Measurements from ENCODE around the gene RNF31. TPM values are rescaled to one million over a fixed set of nuclear protein-coding genes. Genes with fewer than 3 reads are reported as not detected.

RNF31 gene
- total RNA-seq, 1 donor from 2014 or later: 25.8 TPM

DNA sequence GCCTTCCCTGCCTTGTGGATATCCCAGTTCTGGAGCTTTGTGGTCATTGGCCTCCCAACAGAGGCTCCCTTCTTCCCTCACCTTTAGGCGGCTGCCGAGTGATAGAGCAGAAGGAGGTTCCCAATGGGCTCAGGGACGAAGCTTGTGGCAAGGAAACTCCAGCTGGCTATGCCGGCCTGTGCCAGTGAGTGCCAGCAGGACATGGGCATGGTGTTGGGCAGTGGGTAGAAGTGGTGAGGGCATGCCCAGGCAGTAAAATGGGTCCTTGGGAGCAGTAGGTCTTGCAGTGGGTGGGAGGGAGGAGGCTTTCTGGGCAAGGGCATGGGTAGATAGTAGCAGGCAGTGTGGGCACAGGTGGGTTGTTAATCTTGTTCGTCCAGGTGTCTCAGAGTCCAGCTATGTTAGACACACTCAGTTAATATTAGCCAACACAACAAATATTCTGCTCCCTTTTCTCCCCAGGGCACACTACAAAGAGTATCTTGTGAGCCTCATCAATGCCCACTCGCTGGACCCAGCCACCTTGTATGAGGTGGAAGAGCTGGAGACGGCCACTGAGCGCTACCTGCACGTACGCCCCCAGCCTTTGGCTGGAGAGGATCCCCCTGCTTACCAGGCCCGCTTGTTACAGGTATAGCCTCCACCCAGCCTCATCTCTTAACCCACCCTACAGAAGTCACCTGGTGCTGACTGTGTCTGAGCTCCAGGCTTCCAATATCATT, 12.6 kb downstream of the RNF31 start:
- no peak for FAIRE-seq
- H3K36me3 ChIP-seq (ENCODE audit: control insufficient read depth, insufficient read depth, low read length): peaks cover 49% of the 10 kb centered on the region

DNA sequence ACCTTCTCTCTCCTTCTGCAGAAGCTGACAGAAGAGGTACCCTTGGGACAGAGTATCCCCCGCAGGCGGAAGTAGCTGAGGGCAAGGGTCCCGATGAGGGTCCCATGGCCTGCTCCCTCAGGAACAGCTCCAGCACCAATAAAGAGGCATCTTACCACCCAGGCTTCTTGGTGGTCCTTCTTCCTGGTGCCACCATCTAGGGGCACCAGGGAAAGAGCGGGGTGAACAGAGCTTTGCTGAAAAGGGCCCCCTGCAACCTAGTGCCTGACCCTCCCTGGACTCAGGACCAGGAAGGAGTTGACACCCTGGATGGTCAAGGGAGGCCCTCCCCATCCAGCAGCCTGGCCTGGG, 13.2 kb downstream of the RNF31 start:
- H3K36me3 ChIP-seq (ENCODE audit: control insufficient read depth, insufficient read depth, low read length): peaks cover 48% of the 10 kb centered on the region
- no peak for FAIRE-seq
- TF ChIP-seq, protein P1, sequence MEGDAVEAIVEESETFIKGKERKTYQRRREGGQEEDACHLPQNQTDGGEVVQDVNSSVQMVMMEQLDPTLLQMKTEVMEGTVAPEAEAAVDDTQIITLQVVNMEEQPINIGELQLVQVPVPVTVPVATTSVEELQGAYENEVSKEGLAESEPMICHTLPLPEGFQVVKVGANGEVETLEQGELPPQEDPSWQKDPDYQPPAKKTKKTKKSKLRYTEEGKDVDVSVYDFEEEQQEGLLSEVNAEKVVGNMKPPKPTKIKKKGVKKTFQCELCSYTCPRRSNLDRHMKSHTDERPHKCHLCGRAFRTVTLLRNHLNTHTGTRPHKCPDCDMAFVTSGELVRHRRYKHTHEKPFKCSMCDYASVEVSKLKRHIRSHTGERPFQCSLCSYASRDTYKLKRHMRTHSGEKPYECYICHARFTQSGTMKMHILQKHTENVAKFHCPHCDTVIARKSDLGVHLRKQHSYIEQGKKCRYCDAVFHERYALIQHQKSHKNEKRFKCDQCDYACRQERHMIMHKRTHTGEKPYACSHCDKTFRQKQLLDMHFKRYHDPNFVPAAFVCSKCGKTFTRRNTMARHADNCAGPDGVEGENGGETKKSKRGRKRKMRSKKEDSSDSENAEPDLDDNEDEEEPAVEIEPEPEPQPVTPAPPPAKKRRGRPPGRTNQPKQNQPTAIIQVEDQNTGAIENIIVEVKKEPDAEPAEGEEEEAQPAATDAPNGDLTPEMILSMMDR (IDR thresholded peaks at IDR 0.05; ENCODE audit: insufficient read depth, low read length, severe bottlenecking): no peak
- no peak for DNase-seq (ENCODE audit: low read depth)
- no peaks in the 10 kb centered on the region for H3K27me3 ChIP-seq (ENCODE audit: control insufficient read depth, insufficient read depth, low read length)
- H3K4me3 ChIP-seq (ENCODE audit: low read depth, low read length): no peak overlapping the region

More for the DNA sequence above, 12.6 kb downstream of the RNF31 start:
- DNase-seq (ENCODE audit: low read depth): no peak
- TF ChIP-seq, protein P1 (IDR thresholded peaks at IDR 0.05; ENCODE audit: insufficient read depth, low read length, severe bottlenecking): no peak
- no peak overlapping the region for H3K4me3 ChIP-seq (ENCODE audit: low read depth, low read length)
- no peaks in the 10 kb centered on the region for H3K27me3 ChIP-seq (ENCODE audit: control insufficient read depth, insufficient read depth, low read length)

DNA sequence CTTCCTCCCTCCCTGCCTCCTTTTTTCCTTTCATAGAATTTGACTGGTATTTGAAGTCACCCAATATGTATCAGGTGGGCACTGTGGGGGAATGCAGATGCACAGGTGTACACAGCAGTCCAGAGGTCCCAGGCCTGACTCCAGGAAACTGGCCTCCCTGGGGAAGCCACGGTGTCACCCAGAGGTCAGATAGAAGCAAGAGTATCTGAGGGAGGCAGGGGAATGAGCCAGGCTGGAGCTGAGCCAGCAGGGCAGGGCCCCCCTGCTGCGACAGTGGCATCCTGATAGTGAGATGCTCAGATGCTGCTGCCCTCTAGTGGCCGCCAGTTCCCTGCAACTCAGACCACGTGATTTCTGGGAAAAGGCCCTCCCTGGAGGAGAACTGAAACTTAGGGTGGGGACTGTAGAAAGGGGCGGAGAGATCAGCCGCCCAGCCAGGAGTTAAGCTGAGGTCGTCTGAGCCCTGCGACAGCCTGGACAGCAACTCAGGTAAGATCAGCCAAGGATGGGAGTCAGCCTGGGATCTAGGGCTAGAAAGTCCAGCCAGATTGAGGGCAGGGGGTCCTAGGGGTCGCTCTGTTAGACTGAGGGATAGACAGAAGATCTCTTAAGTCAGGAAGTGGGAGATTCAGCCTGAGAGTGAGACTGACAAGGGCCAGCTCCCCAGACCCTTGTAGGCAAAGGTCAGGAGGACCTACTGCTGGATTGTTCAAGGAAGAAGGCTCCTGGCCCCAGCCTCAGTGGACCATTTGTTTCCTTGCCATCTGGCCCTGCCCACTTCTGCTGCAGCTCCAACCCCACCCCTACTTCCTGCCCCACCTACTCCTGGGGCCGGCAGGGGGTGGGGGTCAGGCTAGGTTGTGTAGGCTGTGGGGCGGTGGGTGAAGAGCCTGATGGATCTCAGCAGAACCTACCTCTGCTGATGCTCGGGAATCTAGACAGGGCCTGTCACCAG, 13.8 kb downstream of the RNF31 start, which contains the start of gene IRF9:
TSS of gene IRF9 (plus strand) at position 416 of the 955 bp plus-strand sequence. CDS start 880 bp downstream, outside the sequence.
- H3K36me3 ChIP-seq (ENCODE audit: control insufficient read depth, insufficient read depth, low read length): peaks cover 47% of the 10 kb centered on the region
- no peaks in the 10 kb centered on the region for H3K27me3 ChIP-seq (ENCODE audit: control insufficient read depth, insufficient read depth, low read length)
- DNase-seq (ENCODE audit: low read depth): peak; percentile 86
- no peak for FAIRE-seq
- H3K4me3 ChIP-seq (ENCODE audit: low read depth, low read length): peak within 1 kb of the TSS; percentile 73
- TF ChIP-seq, protein P1 (IDR thresholded peaks at IDR 0.05; ENCODE audit: insufficient read depth, low read length, severe bottlenecking): peak; percentile 96

DNA sequence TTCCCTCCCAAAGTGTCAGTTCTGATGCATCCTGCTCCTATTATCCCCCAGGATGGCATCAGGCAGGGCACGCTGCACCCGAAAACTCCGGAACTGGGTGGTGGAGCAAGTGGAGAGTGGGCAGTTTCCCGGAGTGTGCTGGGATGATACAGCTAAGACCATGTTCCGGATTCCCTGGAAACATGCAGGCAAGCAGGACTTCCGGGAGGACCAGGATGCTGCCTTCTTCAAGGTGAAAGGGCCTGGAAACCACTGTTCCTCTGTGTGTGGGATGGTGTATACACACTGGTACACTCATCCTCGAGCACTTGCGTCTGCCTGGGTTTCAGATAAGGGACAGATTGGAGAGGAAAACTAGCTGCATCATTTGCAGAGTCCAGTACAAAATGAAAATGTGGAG, 14.8 kb downstream of the RNF31 start:
- TF ChIP-seq, protein P1 (IDR thresholded peaks at IDR 0.05; ENCODE audit: insufficient read depth, low read length, severe bottlenecking): no peak
- DNase-seq (ENCODE audit: low read depth): no peak
- Histone ChIP-seq H3K36me3 (ENCODE audit: control insufficient read depth, insufficient read depth, low read length) (peaks cover 46% of the 10 kb centered on the region), H3K4me3 (ENCODE audit: low read depth, low read length) (peak overlapping the region; percentile 73), H3K27me3 (ENCODE audit: control insufficient read depth, insufficient read depth, low read length) (no peaks in the 10 kb centered on the region)
- no peak for FAIRE-seq

DNA sequence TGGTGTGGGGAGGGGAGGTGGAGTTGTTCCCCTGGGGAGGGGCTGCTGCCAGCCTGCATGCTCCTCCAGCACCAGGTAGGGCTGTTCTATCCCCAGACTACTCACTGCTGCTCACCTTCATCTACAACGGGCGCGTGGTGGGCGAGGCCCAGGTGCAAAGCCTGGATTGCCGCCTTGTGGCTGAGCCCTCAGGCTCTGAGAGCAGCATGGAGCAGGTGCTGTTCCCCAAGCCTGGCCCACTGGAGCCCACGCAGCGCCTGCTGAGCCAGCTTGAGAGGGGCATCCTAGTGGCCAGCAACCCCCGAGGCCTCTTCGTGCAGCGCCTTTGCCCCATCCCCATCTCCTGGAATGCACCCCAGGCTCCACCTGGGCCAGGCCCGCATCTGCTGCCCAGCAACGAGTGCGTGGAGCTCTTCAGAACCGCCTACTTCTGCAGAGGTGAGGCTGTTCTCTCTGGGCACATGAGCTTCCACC, 17.3 kb downstream of the RNF31 start:
- H3K4me3 ChIP-seq (ENCODE audit: low read depth, low read length): no peak overlapping the region
- TF ChIP-seq, protein P1 (IDR thresholded peaks at IDR 0.05; ENCODE audit: insufficient read depth, low read length, severe bottlenecking): no peak
- DNase-seq (ENCODE audit: low read depth) (no peak), FAIRE-seq (no peak)
- H3K27me3 ChIP-seq (ENCODE audit: control insufficient read depth, insufficient read depth, low read length): no peaks in the 10 kb centered on the region
- peaks cover 35% of the 10 kb centered on the region for H3K36me3 ChIP-seq (ENCODE audit: control insufficient read depth, insufficient read depth, low read length)

All from bronchial epithelial cell (primary cell).